ENCODE measurements around the gene SCN5A.

GRCh38 chr3:38526792-38527191 is 122.7 kb downstream of the SCN5A start:
- TF ChIP-seq CTCF (IDR thresholded peaks at IDR 0.05) = no peak
- TF ChIP-seq POLR2A (IDR thresholded peaks at IDR 0.05) = no peak
- no peak for TF ChIP-seq EP300 (IDR thresholded peaks at IDR 0.05)
